Tibial artery (tissue), 4 donors: ENCODE results near the gene ARL3.

Experiments
- DNase-seq, 2 donors: peaks; one replicate each; pipeline ENCODE4 v3.0.0-alpha.2; 2019
- H3K27ac ChIP-seq, 2 donors: fragments of 200-600 bp; sonication (generic) in 1 of 2; 1 replicate in 1 of 2; 2 replicates in 1 of 2; pipeline ENCODE4 v1.5.1; 2018 to 2019; ENCODE audit warnings: mild to moderate bottlenecking in 1 of 2
- H3K27me3 ChIP-seq, 2 donors: fragments of 200-600 bp; sonication (generic) in 1 of 2; one replicate each; pipeline versions ENCODE4 v1.5.1 to v1.6.0; 2016 to 2019
- H3K36me3 ChIP-seq, 3 donors: fragments of 200-600 bp; sonication (generic) in 2 of 3; one replicate each; pipeline ENCODE4 v1.5.1; 2016 to 2019; ENCODE audit warnings: mild to moderate bottlenecking in 2 of 3
- H3K4me1 ChIP-seq, 4 donors: fragments of 200-600 bp; sonication (generic) in 2 of 4; 1 replicate in 3 of 4; 2 replicates in 1 of 4; pipeline ENCODE4 v1.5.1; 2016 to 2019
- H3K4me3 ChIP-seq, 2 donors: fragments of 200-600 bp; sonication (generic) in 1 of 2; 1 replicate in 1 of 2; 2 replicates in 1 of 2; pipeline ENCODE4 v1.5.1; 2018 to 2019; ENCODE audit warnings: mild to moderate bottlenecking in 2 of 2
- H3K9me3 ChIP-seq, 3 donors: fragments of 200-600 bp; sonication (generic) in 1 of 3; one replicate each; pipeline ENCODE4 v1.5.1; 2016 to 2019
- CTCF ChIP-seq, 2 experiments: fragments of 200-600 bp in 1 of 2; fragments of 450-650 bp in 1 of 2; IDR thresholded peaks; one replicate each; pipeline ENCODE4 v1.5.1; 2017 to 2019; ENCODE audit warnings: antibody characterized with exemption in 2 of 2, mild to moderate bottlenecking in 1 of 2, moderate library complexity in 1 of 2
- intact Hi-C: fragments of 100-400 bp; cut with DNase I; formaldehyde crosslinking; loops from one replicate; pipeline ENCODE4 v1.15.0; 2023; ENCODE audit warnings: low total_unique reads

ARL3 gene

GRCh38 chr10:102645388-102645740 is 68.8 kb downstream of the ARL3 start:
- H3K4me3 ChIP-seq = peak overlapping the region; percentile 86 to 90
- H3K27me3 ChIP-seq = no peaks in the 10 kb centered on the region
- peak; percentile 87 to 88 for DNase-seq
- H3K36me3 ChIP-seq = no peaks in the 10 kb centered on the region
- H3K9me3 ChIP-seq = no peaks in the 10 kb centered on the region
- TF ChIP-seq CTCF (IDR thresholded peaks at IDR 0.05) = no peak
- peak overlapping the region; percentile 97 to 99 for H3K27ac ChIP-seq
- intact Hi-C loops = loop anchor here (5.0 kb wide), 1 partner anchor 67 kb away; the partner anchor contains the start of genes ARL3 and SFXN2
- H3K4me1 ChIP-seq = peaks cover 0 to 43% (median 40%) of the 10 kb centered on the region in 4 donors

- H3K4me3 ChIP-seq = peak overlapping the region; percentile 86 to 90
- peak; percentile 85 to 93 for DNase-seq
- H3K4me1 ChIP-seq = peaks cover 0 to 37% (median 34%) of the 10 kb centered on the region in 4 donors
- peak overlapping the region; percentile 97 to 99 for H3K27ac ChIP-seq
- H3K27me3 ChIP-seq = no peaks in the 10 kb centered on the region
- no peaks in the 10 kb centered on the region for H3K9me3 ChIP-seq
- no peaks in the 10 kb centered on the region for H3K36me3 ChIP-seq
- intact Hi-C loops = loop anchor here (5.0 kb wide), 2 partner anchors 67 to 143 kb away; partner anchors contain the start of genes ACTR1A, ARL3, SFXN2 and SUFU
- peak; percentile 59 to 60 for TF ChIP-seq CTCF (IDR thresholded peaks at IDR 0.05)
These were observed 69.4 kb downstream of the ARL3 start for GRCh38 chr10:102644646-102645387.

- no peak for DNase-seq
- Histone ChIP-seq H3K36me3 (no peaks in the 10 kb centered on the region), H3K27ac (peak within 1 kb of the TSS; percentile 97 to 99), H3K9me3 (no peaks in the 10 kb centered on the region), H3K4me3 (peak within 1 kb of the TSS; percentile 86 to 90), H3K4me1 (peaks cover 0 to 31% (median 27%) of the 10 kb centered on the region in 4 donors), H3K27me3 (no peaks in the 10 kb centered on the region)
- intact Hi-C loops = loop anchor here (5.0 kb wide), 1 partner anchor 142 kb away; the partner anchor contains the start of genes ACTR1A and SUFU
- no peak for TF ChIP-seq CTCF (IDR thresholded peaks at IDR 0.05)
These were observed 70.0 kb downstream of the ARL3 start, which contains the start of gene TRIM8 for GRCh38 chr10:102644066-102644645. TSS of gene TRIM8 (plus strand) at chr10:102644479. CDS start at chr10:102644618, 139 bp downstream.

DNA sequence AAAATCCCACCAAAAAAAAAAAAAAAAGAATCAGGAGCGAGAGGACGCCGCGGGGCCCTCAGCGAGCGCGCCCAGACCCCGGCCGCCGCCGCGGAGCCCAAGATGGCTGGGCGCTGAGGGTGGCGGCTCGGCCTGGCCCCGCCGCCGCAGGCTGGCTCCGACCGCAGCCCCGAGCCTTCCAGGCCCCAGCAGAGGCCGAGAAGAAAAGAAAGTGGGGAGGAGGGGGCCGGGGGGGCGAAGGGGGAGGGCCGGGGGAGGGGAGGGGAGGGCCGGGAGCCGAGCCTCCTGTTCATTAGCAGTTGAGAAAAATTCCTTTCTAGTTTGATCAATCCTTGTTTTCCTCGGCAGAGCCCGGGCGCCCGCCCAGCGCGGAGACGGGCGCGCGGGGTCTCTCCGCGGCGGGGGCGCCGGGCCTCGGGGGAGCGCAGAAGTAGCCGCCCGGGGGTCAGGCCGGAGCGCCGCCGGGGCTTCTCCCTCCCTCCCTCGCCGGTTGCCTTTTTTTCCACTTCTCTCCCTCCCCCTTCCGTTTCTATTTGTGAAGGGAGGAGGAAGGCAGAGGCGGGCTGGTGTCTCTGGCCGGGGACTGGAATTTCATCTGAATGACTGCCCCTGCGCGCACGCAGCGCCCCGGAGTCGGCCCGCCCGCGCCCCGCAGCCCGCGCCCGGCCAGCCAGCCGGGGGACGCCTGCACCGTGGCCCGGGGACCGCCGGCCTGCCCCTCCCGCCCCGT is 70.7 kb downstream of the ARL3 start:
- peak; percentile 67 to 85 for DNase-seq
- TF ChIP-seq CTCF (IDR thresholded peaks at IDR 0.05) = no peak
- intact Hi-C loops = loop anchor here (5.0 kb wide), 1 partner anchor 141 kb away; the partner anchor contains the start of genes ACTR1A and SUFU
- Histone ChIP-seq H3K4me3 (peak overlapping the region; percentile 86 to 90), H3K27ac (peak overlapping the region; percentile 97 to 99), H3K9me3 (no peaks in the 10 kb centered on the region), H3K4me1 (peaks cover 0 to 24% (median 21%) of the 10 kb centered on the region in 4 donors), H3K36me3 (no peaks in the 10 kb centered on the region), H3K27me3 (no peaks in the 10 kb centered on the region)

DNA sequence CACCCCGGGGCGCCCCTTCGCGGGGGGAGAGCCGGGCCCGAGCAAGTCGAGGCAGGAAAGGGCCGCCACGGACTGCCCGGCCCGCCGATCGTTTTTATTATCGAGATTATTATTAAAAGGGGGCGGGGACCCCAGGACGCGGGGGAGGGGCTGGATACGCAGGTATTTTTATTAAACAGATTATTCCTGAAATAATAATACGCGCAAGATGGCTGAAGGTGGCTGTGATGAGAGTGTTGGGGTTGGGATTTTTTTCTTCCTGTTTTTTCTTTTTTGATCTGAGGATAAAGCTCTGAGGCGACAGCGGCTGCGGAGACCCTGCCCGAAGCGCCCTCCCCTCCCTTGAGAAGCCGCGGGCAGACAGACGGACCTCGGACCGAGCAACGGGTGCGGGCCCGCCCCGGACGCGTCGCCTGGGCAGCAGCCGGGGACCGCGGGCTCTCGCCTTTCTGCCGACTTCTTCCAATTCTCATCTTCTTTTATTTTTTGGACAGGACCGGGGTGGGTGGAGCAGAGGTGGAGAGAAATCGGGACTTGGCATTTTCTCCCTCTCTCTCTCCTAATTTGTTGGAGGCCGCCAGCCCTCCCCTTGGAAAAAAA is 71.4 kb downstream of the ARL3 start:
- Histone ChIP-seq H3K27ac (peak overlapping the region; percentile 97 to 99), H3K4me3 (peak overlapping the region; percentile 86 to 90), H3K36me3 (no peaks in the 10 kb centered on the region), H3K27me3 (no peaks in the 10 kb centered on the region), H3K4me1 (peaks cover 0 to 17% (median 14%) of the 10 kb centered on the region in 4 donors), H3K9me3 (no peaks in the 10 kb centered on the region)
- intact Hi-C loops = loop anchor here (5.0 kb wide), 1 partner anchor 141 kb away; the partner anchor contains the start of genes ACTR1A and SUFU
- DNase-seq = peak; percentile 73 to 86
- no peak for TF ChIP-seq CTCF (IDR thresholded peaks at IDR 0.05)
